Fibroblast of skin of scalp (primary cell): Measurements from ENCODE around the gene KCTD19.

Experiments
- DNase-seq: peaks from one replicate; pipeline ENCODE4 v3.0.0-alpha.2; 2013

The KCTD19 gene

GRCh38 chr16:67317853-67318252, 8.7 kb downstream of the KCTD19 start:
- DNase-seq = no peak

DNA sequence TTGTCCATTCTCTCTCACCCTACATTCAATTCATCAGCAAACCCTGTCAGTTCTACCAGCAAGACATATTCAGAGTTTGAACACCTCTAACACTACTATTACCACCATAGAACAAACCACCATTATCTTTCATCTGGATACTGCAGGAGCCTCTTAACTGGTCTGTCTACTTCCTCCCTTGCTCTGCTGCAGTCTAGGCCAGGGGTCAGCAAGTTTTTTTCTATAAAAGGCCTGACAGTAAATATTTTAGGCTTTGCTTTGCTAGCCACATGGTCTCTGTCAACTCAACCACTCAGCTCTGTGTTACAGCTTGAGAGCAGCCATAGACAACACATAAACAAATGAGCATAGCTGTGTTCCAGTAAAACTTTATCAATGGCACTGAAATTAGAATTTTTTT, 13.8 kb downstream of the KCTD19 start:
- DNase-seq = no peak

GRCh38 chr16:67311607-67312488, 14.7 kb downstream of the KCTD19 start:
- peak; percentile 99 for DNase-seq

GRCh38 chr16:67310561-67310960, 16.0 kb downstream of the KCTD19 start:
- no peak for DNase-seq

DNA sequence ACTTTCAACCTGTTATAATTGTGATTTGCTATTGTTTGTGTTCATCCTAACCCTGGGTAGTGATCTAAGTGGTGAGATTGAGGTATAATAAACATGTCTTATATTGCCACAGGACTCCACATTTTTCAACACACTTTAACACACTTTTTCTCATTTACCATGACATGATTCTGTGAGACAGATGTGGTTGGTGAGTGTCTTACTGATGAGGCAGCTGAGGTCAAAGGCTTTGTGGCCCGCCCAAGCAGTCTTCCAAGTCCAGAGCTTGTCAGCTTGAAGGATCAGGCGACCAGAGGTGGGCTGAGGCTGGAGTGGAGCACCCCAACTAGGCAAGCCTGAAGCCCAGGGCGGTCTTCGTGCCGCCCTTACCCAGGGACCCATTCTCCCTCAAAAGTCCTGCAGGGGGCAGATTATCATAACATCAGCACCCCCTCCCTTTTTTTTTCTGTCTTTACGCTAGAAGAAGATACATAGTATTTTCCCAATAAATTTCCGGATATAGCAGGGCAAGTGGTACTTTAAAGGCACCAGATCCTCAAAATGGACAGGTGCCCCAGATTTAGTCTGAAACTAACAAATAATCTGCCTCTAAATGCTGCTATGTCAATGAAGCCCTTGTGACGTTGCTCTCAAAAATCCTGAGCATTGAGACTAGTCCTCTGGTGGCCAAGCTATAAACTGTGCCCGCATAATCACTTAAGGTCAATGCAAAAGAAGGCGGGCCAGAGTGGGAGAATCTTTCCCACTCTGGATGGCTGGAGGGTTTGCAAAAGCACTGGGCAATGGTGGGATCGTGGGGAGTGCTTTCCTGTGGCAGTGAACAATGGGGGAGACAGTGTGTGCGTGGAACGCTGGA, 21.1 kb downstream of the KCTD19 start:
- no peak for DNase-seq

DNA sequence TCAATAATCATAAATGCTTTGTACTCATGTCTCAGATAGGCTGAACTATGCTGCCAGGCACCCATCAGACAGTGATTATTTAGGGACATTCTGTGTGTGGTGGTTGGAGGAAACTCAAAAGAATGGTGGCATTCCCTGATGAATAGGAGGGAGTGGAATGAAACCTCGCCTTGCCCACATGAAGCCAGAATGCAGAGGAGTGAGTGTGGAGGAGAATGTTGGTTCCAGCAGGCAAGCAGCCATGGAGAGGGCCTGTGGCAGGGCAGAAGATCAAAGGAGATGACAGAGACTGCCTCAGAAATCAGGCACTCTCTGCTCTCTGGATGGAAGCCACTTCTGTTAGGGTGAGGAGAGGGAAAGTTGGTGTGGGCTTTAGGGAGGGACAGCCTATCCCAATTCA, 22.5 kb downstream of the KCTD19 start:
- DNase-seq = peak; percentile 53

GRCh38 chr16:67302970-67303369, 23.6 kb downstream of the KCTD19 start:
- DNase-seq = no peak

DNA sequence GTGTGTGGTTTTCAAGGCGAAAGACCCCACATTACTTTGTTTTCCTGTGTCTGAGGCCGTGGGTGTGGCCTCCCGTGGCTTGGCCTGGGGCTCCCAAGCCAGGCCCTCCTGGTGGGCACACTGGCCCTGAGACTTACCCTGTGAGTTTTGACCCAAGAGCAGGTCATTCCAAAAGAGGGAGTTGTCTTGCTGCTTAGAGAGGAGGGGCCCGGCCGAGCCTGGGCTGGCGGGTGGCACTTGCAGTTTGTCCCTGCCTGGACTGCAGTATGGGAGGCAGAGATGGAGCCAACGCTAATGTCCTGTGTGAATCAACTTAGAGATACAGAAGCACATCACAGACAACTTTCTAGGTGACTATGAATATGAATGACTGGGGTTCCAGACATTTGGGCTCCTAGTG, 24.5 kb downstream of the KCTD19 start:
- no peak for DNase-seq

GRCh38 chr16:67301080-67301782, 25.3 kb downstream of the KCTD19 start:
- DNase-seq = peak; percentile 45

GRCh38 chr16:67299269-67299668, 27.3 kb downstream of the KCTD19 start:
- no peak for DNase-seq

- no peak for DNase-seq
Observed at GRCh38 chr16:67298277-67298676, 28.3 kb downstream of the KCTD19 start.

- peak; percentile 85 for DNase-seq
Observed at GRCh38 chr16:67296420-67296819, 30.1 kb downstream of the KCTD19 start.

- DNase-seq = peak; percentile 76
Observed at GRCh38 chr16:67294938-67295361, 31.6 kb downstream of the KCTD19 start.

- no peak for DNase-seq
Observed at GRCh38 chr16:67294171-67294757, 32.3 kb downstream of the KCTD19 start.

GRCh38 chr16:67291461-67291860, 35.1 kb downstream of the KCTD19 start:
- DNase-seq = no peak

DNA sequence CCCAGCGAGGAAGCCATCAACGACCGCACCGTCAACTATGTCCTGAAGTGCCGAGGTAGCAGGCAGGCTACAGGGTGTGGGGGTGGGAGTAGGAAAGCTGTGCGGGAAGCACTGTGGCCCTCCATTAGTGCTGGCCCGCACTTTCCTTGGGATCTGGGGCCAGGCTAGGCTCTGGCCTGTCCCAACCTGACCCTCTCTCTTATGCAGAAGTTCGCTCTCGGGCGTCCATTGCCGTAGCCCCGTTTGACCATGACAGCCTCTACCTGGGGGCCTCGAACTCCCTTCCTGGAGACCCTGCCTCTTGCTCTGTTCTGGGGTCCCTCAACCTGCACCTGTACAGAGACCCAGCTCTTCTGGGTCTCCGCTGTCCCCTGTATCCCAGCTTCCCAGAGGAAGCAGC, 38.6 kb downstream of the KCTD19 start:
- DNase-seq = no peak

- DNase-seq = no peak
Observed at GRCh38 chr16:67286441-67287235, 39.9 kb downstream of the KCTD19 start.

GRCh38 chr16:67284699-67285646, 41.6 kb downstream of the KCTD19 start:
- DNase-seq = peak; percentile 15

GRCh38 chr16:67283826-67284555, 42.5 kb downstream of the KCTD19 start:
- DNase-seq = no peak
